ENCODE data around the gene TIMM8A.

TIMM8A gene, protein sequence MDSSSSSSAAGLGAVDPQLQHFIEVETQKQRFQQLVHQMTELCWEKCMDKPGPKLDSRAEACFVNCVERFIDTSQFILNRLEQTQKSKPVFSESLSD

DNA sequence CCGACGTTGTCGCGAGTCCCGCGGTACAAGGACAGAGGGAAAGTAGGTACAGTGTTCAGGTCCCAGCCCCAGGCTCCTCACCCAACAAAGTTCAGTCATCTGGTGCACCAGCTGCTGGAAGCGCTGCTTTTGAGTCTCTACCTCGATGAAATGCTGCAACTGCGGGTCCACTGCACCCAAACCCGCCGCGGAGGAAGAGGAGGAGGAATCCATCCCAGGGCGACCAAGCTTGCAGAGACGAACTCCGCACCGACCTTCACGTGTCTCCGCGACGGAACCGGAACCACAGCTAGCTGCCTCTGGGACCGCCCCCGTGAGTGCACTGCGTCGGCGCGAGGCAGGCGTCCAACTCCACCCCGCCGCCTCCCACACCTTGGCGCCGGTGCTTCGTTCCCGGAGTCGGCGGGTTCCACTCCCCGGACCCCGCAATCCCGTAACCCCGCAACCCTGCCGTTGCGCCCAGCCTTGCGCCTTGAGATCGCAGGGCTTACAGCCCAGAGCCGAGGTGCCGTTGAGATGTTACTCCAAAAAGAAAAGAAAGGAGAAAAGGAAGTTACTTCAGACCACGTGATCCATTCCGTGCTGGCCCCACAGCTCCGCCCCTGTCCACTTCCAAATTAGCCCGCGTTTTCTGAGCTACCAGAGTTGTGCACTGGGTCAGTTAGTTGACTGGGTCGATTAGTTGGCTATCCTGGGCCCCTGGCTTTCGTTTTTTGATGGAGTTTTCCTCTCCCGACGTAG, at the start of gene TIMM8A:
Gene TIMM8A, minus strand, starts transcription at position 291 of the 741 bp plus-strand sequence. Its CDS starts 78 bp downstream, at position 213.
- peak; percentile 77 for DNase-seq (ENCODE audit: low read depth)

GRCh38 chrX:101397779-101398178, 49.2 kb upstream of the TIMM8A start:
- no peak for DNase-seq (ENCODE audit: low read depth)

DNA sequence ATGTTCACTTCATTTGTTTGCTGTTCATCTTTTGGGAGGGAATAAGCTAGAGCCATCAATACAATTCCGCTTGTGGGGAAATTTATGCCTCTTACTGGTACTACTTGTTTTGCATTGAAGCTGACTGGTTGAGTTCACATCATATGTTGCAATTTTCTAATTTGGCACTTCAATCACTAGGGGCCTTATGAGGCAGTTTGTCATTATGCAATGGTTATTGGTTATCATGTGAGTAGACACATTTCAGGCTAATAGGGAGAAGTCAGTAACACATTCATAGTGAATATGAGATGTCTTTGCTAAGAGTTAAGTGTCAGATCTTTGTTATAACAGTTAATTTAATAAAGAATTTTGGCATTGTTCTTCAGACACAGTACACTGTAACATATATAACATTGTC, 47.2 kb upstream of the TIMM8A start:
- no peak for DNase-seq (ENCODE audit: low read depth)

DNA sequence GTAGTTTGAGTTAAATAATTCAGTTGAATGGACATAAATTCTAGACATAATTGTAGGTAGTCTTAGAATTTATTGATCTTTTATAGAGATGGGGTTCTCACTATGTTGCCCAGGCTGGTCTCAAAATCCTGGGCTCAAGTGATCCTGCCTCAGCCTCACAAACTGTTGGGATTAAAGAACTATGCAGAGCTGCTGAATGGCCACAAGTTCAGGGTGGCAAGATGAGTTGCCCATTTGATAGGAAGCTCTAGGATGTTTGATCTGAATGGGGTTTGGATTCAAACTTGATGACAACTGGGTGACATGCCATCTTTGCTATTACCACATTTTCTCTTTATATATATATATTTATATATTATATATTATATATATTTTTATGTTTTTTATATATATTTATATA, 45.8 kb upstream of the TIMM8A start:
- DNase-seq (ENCODE audit: low read depth), result no peak

GRCh38 chrX:101393530-101394305, 45.2 kb upstream of the TIMM8A start:
- DNase-seq (ENCODE audit: low read depth), result no peak

- no peak for DNase-seq (ENCODE audit: low read depth)
Measured at GRCh38 chrX:101391831-101392230, 43.3 kb upstream of the TIMM8A start.

DNA sequence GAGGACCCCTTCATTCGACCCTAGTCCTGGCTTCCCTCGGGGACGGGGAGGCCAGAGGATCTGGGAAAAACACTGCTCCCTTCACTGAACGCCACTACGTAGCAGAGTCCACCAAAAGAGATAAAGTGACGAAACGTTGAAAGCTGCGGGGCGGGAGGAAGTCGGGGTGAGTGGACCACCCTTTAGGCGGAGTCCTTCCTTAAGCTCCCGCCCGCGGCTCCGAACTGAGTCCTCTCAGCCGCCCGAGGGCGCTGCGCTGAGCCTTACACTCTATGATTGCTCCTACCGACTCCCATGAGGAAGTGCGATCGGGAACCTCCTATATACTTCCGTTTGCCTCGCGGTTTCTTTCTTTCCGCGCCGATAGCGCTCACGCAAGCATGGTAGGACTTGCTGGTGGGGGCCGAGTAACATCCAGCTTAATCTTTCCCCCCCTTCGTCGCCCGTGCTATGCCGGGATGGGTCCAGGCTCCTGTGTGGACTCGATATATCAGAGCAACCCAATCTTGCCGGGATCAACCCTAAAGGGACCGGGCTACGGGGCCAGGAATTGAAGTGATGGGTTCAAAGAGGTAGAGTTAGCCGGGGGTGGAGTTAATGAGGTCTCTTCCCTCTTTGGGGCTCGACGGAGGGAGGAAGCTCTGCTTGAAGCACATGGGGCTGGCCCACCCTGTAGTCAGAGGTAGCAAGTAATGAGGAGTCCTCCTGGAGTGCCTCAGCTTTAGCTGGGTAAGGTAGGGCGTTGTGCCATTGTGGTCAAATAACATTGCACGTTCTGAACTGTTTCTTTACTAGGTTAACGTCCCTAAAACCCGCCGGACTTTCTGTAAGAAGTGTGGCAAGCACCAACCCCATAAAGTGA, 42.4 kb upstream of the TIMM8A start, which contains the start of gene RPL36A:
Gene RPL36A, plus strand, starts transcription at position 348 of the 862 bp plus-strand sequence. Its CDS starts 33 bp downstream, at position 381.
- peak; percentile 75 for DNase-seq (ENCODE audit: low read depth)

- no peak for DNase-seq (ENCODE audit: low read depth)
Measured at GRCh38 chrX:101388604-101389003, 40.1 kb upstream of the TIMM8A start.

- DNase-seq (ENCODE audit: low read depth), result no peak
Measured at GRCh38 chrX:101386542-101386885, 38.0 kb upstream of the TIMM8A start.

- DNase-seq (ENCODE audit: low read depth), result no peak
Measured at GRCh38 chrX:101385795-101386541, 37.4 kb upstream of the TIMM8A start, which contains the start of gene BTK. Gene BTK (minus strand): TSS chrX:101386191. CDS start chrX:101375284, 10,907 bp downstream.

DNA sequence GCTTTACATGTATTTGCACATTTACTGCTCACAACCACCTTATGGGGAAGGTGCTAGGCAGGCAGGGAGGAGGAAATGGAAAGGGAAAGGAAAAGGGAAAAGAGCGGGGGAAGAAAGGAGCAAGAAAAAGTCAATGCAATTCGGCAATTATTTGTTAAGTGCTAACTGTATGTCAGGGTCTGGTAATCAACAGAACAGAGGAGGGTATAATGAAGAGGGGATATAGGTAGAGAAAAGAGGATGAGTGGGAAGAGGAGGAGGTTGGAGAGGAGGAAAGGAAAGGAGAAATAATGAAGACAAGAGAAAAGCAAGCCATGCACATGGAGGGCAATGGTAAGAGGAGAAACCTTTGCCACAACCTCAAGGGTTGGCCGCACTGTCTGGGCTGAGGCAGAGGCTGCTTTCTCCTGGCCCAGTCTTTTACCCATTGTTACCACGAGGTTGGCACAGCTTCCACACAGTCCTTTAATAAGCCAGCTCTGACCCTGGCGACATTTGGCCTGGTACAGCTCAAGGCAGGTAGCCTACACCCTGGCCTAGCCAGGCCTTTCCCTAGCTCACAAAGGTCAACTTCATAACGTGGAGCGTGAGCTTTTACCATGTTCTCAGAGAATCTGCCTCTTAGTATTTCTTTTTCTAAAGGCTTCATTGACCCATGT, 36.6 kb upstream of the TIMM8A start:
- no peak for DNase-seq (ENCODE audit: low read depth)

DNA sequence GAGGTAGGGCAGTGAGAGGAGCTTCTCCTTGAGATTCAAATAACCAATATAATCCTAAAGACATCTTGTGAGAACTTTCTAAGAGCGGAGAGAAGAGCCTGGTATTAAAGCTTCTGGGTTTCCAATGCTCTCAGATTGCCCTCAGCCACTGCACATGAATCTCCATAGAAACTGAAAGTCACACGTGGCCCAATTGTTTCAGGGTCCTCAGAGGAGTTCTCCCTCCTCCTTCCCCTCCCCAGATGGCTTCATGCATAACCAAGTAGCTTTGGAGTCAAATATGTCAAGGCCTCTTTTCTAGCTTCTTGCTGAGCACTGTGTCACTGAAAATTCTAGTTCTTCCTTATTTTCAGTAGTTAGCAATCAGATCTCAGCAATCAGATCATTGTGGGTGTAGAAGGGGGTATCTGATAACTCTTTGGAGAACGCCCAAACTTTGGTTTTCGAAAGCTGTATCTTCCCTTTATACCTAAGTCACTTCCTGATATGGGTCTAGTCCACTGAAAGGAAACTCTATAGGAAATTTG, 35.2 kb upstream of the TIMM8A start:
- DNase-seq (ENCODE audit: low read depth), result no peak

DNA sequence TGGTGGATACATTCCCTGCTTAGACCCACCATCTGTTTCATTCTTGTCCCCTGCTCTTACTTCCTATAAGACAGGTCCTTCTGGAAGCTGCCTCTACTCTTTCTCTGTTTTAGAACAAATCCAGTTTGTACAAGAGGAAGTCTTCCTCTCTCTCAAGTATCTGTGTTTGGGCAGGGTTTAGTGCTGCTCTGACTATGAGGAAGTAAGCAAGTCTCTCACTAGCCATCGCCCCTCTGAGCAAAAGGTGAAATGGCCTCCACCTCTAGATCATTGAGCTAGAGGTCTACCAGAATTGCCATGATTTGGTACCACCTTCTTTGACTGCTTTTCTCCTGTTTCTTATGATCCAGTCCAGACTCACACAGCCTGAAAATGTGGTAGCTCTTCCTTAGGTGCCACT, 29.0 kb upstream of the TIMM8A start:
- no peak for DNase-seq (ENCODE audit: low read depth)

GRCh38 chrX:101370888-101371504, 22.5 kb upstream of the TIMM8A start:
- DNase-seq (ENCODE audit: low read depth), result no peak

- no peak for DNase-seq (ENCODE audit: low read depth)
Measured at GRCh38 chrX:101369687-101370086, 21.1 kb upstream of the TIMM8A start.

DNA sequence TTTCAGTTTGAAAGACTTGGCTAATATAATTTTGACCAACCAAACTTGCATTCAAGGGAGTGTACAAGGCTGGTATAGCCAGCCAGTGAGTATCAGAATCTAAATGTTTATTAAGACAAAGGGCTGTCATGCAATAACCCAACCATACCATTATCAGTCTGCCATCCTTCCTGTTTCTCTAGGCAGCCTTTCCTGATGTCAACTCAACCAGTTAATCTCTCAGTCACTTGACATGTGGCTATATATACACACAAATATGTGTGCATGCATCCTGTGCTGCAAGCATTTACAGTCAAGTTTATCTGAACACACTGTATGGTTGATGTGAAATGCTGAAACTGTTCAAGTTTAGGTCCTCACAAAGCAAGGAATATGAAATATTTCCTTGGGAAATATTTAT, 20.3 kb upstream of the TIMM8A start:
- DNase-seq (ENCODE audit: low read depth), result no peak

DNA sequence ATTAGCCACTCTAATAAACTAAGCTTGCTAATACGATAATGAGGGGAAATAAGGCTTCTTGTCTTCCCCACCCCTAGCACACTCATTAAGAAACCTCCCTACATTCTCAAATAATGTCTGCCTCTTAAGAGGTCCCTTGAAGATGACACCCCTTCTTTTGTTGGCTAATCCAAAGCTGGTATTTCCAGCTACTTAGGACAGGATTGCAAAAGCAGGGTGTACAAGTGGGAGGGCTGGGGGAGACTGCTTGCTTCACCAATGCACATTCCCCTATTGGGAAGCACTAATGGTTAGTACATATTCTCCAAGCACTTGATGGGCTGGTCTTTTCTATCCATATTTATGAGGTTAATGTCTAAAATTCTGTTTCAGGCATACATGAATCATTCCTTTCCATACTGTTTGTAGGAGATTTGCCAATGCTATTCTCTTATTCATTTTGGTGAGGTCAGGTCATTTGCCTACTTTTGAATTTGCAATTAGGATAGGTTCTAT, 16.8 kb upstream of the TIMM8A start:
- no peak for DNase-seq (ENCODE audit: low read depth)

DNA sequence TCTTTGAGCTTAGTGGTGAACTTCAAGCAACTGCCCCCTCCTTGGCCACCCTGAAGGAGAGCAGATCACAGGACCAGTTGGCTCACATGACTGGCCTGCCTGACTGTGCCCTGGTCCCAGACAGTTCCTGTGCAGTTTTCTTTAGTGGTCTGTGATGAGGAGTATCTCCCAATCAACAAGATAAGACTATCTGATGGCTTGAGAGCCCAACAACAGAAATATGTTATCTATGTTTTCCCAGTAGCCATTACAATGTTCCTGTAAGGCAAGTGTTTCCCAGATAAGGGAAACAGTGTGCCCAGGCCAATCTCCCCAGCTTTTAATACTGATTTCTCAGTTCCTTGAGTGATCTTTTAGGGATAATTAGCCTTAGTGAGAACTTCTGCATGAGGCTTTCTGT, 14.2 kb upstream of the TIMM8A start:
- no peak for DNase-seq (ENCODE audit: low read depth)

DNA sequence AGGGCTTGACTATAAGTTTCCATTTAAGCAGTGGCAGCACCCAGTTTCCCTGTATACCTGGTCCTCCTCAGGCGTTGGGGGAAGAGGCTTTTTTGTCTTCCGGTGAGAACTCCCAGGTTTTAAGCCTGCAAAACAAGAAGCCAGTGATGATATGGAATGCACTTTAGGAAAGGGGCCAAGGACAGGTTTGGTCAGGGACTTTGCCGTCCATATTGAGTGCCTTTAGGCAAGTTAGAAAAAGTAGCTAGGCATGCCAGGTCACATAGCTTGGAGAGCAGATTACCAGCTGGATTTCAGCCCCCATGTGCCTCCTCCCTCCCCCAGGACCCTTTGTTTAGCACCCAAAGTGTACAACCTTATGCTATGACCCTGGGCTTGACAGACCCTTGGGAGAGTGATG, 13.6 kb upstream of the TIMM8A start:
- DNase-seq (ENCODE audit: low read depth), result no peak

GRCh38 chrX:101360390-101360789, 11.8 kb upstream of the TIMM8A start:
- DNase-seq (ENCODE audit: low read depth), result no peak

Measured in activated T-cell treated with anti-CD3 and anti-CD28 coated beads for 48 hours (primary cell).